Thoracic aorta (tissue), 2 donors: ENCODE measurements around the gene SENP2. TPM values are rescaled to one million over a fixed set of nuclear protein-coding genes. Genes with fewer than 3 reads are reported as not detected.

Experiments used
- ATAC-seq: fragments of 150-250 bp; one replicate; pipeline ENCODE4 v1.8.0; 2017; ENCODE audit warnings: low read depth; ENCODE audit not compliant: insufficient number of reproducible peaks, low FRiP score
- DNase-seq: peaks from one replicate; pipeline ENCODE4 v3.0.0-alpha.2; 2020; ENCODE audit warnings: low spot score
- H3K27ac ChIP-seq, 2 donors: fragments of 200-600 bp; sonication (generic); 1 replicate in 1 of 2; 2 replicates in 1 of 2; pipeline ENCODE4 v1.5.1; 2016; ENCODE audit warnings: mild to moderate bottlenecking in 2 of 2, moderate library complexity in 2 of 2
- H3K27me3 ChIP-seq: fragments of 200-600 bp; sonication (generic); replicated peaks from 2 replicates; pipeline ENCODE4 v1.6.0; 2016; ENCODE audit warnings: mild to moderate bottlenecking; ENCODE audit not compliant: insufficient read depth
- H3K36me3 ChIP-seq: fragments of 200-600 bp; sonication (generic); one replicate; pipeline ENCODE4 v1.5.1; 2016
- H3K4me1 ChIP-seq, 2 donors: fragments of 200-600 bp; sonication (generic); 1 replicate in 1 of 2; 2 replicates in 1 of 2; pipeline versions ENCODE4 v1.5.1 to v1.6.0; 2016; ENCODE audit warnings: low read depth in 2 of 2, mild to moderate bottlenecking in 1 of 2; ENCODE audit not compliant: control insufficient read depth in 1 of 2
- H3K4me3 ChIP-seq: fragments of 200-600 bp; sonication (generic); 2 replicates; pipeline ENCODE4 v1.5.1; 2016; ENCODE audit warnings: mild to moderate bottlenecking
- H3K9me3 ChIP-seq: fragments of 200-600 bp; sonication (generic); 2 replicates; pipeline ENCODE4 v1.5.1; 2016
- CTCF ChIP-seq: fragments of 200-600 bp; sonication (generic); IDR thresholded peaks from one replicate; pipeline ENCODE4 v1.5.1; 2019; ENCODE audit warnings: antibody characterized with exemption
- total RNA-seq, 2 donors: library from RNA; depleted of rRNA; stranded (reverse); fragments of >200 nt; gene quantifications; one replicate each; pipeline versions ENCODE4 v1.1.0 to v1.2.3, GENCODE V29; 2016

SENP2 gene
- total RNA-seq, 2 donors from 2014 or later = 23.2 to 49.0 TPM

GRCh38 chr3:185585518-185585858 is 607 bp upstream of the SENP2 start:
- Histone ChIP-seq H3K9me3 (no peaks in the 10 kb centered on the region), H3K4me1 (peaks cover 16 to 37% of the 10 kb centered on the region in 2 donors), H3K27ac (peak overlapping the region; percentile 71 to 83), H3K36me3 (no peaks in the 10 kb centered on the region), H3K27me3 (no peaks in the 10 kb centered on the region), H3K4me3 (peak overlapping the region; percentile 85)
- TF ChIP-seq CTCF = no peak
- ATAC-seq (no peak), DNase-seq (no peak)

GRCh38 chr3:185586686-185587039 is 568 bp downstream of the SENP2 start:
- H3K36me3 ChIP-seq = no peaks in the 10 kb centered on the region
- ATAC-seq = no peak
- H3K4me3 ChIP-seq = peak overlapping the region; percentile 85
- peaks cover 16 to 37% of the 10 kb centered on the region in 2 donors for H3K4me1 ChIP-seq
- H3K27ac ChIP-seq = peak overlapping the region; percentile 83 to 92
- no peak for DNase-seq
- TF ChIP-seq CTCF = no peak
- H3K27me3 ChIP-seq = no peaks in the 10 kb centered on the region
- H3K9me3 ChIP-seq = no peaks in the 10 kb centered on the region

- peaks cover 7% of the 10 kb centered on the region for H3K36me3 ChIP-seq
- ATAC-seq (no peak), DNase-seq (no peak)
- no peak for TF ChIP-seq CTCF
- H3K27me3 ChIP-seq = no peaks in the 10 kb centered on the region
- H3K9me3 ChIP-seq = no peaks in the 10 kb centered on the region
- H3K27ac ChIP-seq = no peak overlapping the region
- peaks cover 3 to 8% of the 10 kb centered on the region in 2 donors for H3K4me1 ChIP-seq
- no peak overlapping the region for H3K4me3 ChIP-seq
These were observed 8.0 kb downstream of the SENP2 start for GRCh38 chr3:185594073-185594472.

- Histone ChIP-seq H3K4me1 (no peaks in the 10 kb centered on the region), H3K9me3 (no peaks in the 10 kb centered on the region), H3K4me3 (no peak overlapping the region), H3K27ac (no peak overlapping the region), H3K36me3 (peaks cover 7% of the 10 kb centered on the region), H3K27me3 (no peaks in the 10 kb centered on the region)
- ATAC-seq = no peak
- no peak for DNase-seq
- TF ChIP-seq CTCF = no peak
These were observed 9.4 kb downstream of the SENP2 start for GRCh38 chr3:185595526-185595925.

GRCh38 chr3:185605566-185605965 is 19.5 kb downstream of the SENP2 start:
- no peak for TF ChIP-seq CTCF
- ATAC-seq = no peak
- Histone ChIP-seq H3K27ac (no peak overlapping the region), H3K4me1 (no peaks in the 10 kb centered on the region), H3K36me3 (peaks cover 66% of the 10 kb centered on the region), H3K4me3 (no peak overlapping the region), H3K27me3 (no peaks in the 10 kb centered on the region), H3K9me3 (no peaks in the 10 kb centered on the region)
- DNase-seq = no peak
